Measurements from ENCODE around the gene ZNF761.

- TF ChIP-seq, protein P1, sequence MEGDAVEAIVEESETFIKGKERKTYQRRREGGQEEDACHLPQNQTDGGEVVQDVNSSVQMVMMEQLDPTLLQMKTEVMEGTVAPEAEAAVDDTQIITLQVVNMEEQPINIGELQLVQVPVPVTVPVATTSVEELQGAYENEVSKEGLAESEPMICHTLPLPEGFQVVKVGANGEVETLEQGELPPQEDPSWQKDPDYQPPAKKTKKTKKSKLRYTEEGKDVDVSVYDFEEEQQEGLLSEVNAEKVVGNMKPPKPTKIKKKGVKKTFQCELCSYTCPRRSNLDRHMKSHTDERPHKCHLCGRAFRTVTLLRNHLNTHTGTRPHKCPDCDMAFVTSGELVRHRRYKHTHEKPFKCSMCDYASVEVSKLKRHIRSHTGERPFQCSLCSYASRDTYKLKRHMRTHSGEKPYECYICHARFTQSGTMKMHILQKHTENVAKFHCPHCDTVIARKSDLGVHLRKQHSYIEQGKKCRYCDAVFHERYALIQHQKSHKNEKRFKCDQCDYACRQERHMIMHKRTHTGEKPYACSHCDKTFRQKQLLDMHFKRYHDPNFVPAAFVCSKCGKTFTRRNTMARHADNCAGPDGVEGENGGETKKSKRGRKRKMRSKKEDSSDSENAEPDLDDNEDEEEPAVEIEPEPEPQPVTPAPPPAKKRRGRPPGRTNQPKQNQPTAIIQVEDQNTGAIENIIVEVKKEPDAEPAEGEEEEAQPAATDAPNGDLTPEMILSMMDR (conservative IDR thresholded peaks at IDR 0.05; ENCODE audit: low read depth, low read length), result no peak
- no peak for TF ChIP-seq EZH2 (IDR thresholded peaks at IDR 0.05; ENCODE audit: low read length, unreplicated experiment)
- no peak for TF ChIP-seq EZH2phosphoT487 (IDR thresholded peaks at IDR 0.05; ENCODE audit: borderline replicate concordance, low read length)
Measured at GRCh38 chr19:53461866-53462265, 30.1 kb downstream of the ZNF761 start.
